H1 (cell line): ENCODE data around the gene NECAP2. TPM values are rescaled to one million over a fixed set of nuclear protein-coding genes. Genes with fewer than 3 reads are reported as not detected.

Experiments used
- CBX5 ChIP-seq: fragments of 300-800, 300-1000 bp; sonication (generic); IDR thresholded peaks from 2 replicates; pipeline ENCODE4 v1.7.1; 2016; ENCODE audit warnings: antibody characterized with exemption, low read length, low read depth
- CEBPB ChIP-seq: IDR thresholded peaks from 2 replicates; pipeline ENCODE4 v1.6.1; 2012; ENCODE audit warnings: low read depth, low read length
- EP300 ChIP-seq, 2 experiments: IDR thresholded peaks; 1 replicate in 1 of 2; 2 replicates in 1 of 2; pipeline ENCODE4 v1.6.1; 2011 to 2012; ENCODE audit warnings: low read depth in 2 of 2, low read length in 2 of 2, mild to moderate bottlenecking in 2 of 2, borderline replicate concordance in 1 of 2, inconsistent platforms in 1 of 2, moderate library complexity in 1 of 2
- FOSL1 ChIP-seq: IDR thresholded peaks from 2 replicates; pipeline ENCODE4 v1.6.1; 2011; ENCODE audit warnings: mild to moderate bottlenecking, low read depth, low read length, moderate library complexity; ENCODE audit not compliant: insufficient read depth
- GABPA ChIP-seq: IDR thresholded peaks from 2 replicates; pipeline ENCODE4 v1.6.1; 2011; ENCODE audit warnings: mild to moderate bottlenecking, low read length, moderate library complexity, borderline replicate concordance; ENCODE audit not compliant: insufficient read depth
- HDAC2 ChIP-seq, 2 experiments: fragments of 300-600 bp in 1 of 2; sonication (generic) in 1 of 2; IDR thresholded peaks; 2 replicates each; pipeline ENCODE4 v1.6.1; 2011 to 2012; ENCODE audit warnings: low read depth in 2 of 2, low read length in 2 of 2, mild to moderate bottlenecking in 2 of 2, moderate library complexity in 2 of 2, borderline replicate concordance in 1 of 2, inconsistent platforms in 1 of 2
- HDAC6 ChIP-seq: IDR thresholded peaks from one replicate; pipeline ENCODE4 v1.7.1; 2012; ENCODE audit warnings: low read depth, mild to moderate bottlenecking, inconsistent platforms, low read length, moderate library complexity
- JUN ChIP-seq: IDR thresholded peaks from 2 replicates; pipeline ENCODE4 v1.6.1; 2011; ENCODE audit warnings: low read depth, mild to moderate bottlenecking, improper control_type of control experiment, low read length
- KDM4A ChIP-seq: IDR thresholded peaks from one replicate; pipeline ENCODE4 v1.7.1; 2012; ENCODE audit warnings: low read depth, mild to moderate bottlenecking, moderate library complexity, low read length, inconsistent platforms; ENCODE audit not compliant: severe bottlenecking
- NANOG ChIP-seq: IDR thresholded peaks from 2 replicates; pipeline ENCODE4 v1.6.1; 2011; ENCODE audit warnings: low read length, low read depth, mild to moderate bottlenecking, inconsistent platforms; ENCODE audit not compliant: insufficient read depth, poor library complexity, severe bottlenecking
- PHF8 ChIP-seq: fragments of 200-600 bp; sonication (generic); conservative IDR thresholded peaks from 2 replicates; pipeline ENCODE4 v1.7.1; 2012; ENCODE audit warnings: low read depth, mild to moderate bottlenecking, inconsistent platforms, low read length, moderate library complexity
- POLR2A ChIP-seq, 2 experiments: IDR thresholded peaks; 1 replicate in 1 of 2; 2 replicates in 1 of 2; pipeline ENCODE4 v1.6.1; 2011; ENCODE audit warnings: low read depth in 2 of 2, low read length in 2 of 2, mild to moderate bottlenecking in 2 of 2; ENCODE audit errors: control extremely low read depth in 1 of 2
- POLR2AphosphoS5 ChIP-seq: IDR thresholded peaks from 2 replicates; pipeline ENCODE4 v1.6.1; 2011; ENCODE audit warnings: low read depth, low read length
- POU5F1 ChIP-seq: IDR thresholded peaks from 2 replicates; pipeline ENCODE4 v1.6.1; 2011; ENCODE audit warnings: low read depth, mild to moderate bottlenecking, low read length, moderate library complexity
- RFX5 ChIP-seq: IDR thresholded peaks from 2 replicates; pipeline ENCODE4 v1.6.1; 2011; ENCODE audit warnings: low read depth, low read length, improper control_type of control experiment, borderline replicate concordance
- RXRA ChIP-seq: IDR thresholded peaks from 2 replicates; pipeline ENCODE4 v1.6.1; 2011; ENCODE audit warnings: low read depth, mild to moderate bottlenecking, low read length, moderate library complexity; ENCODE audit not compliant: insufficient read depth
- SAP30 ChIP-seq: fragments of 300-600 bp; sonication (generic); IDR thresholded peaks from 2 replicates; pipeline ENCODE4 v1.7.1; 2012; ENCODE audit warnings: low read length, moderate library complexity, mild to moderate bottlenecking, inconsistent platforms; ENCODE audit not compliant: insufficient read depth, insufficient replicate concordance
- SIN3A ChIP-seq, 2 experiments: IDR thresholded peaks in 1 of 2; conservative IDR thresholded peaks in 1 of 2; 2 replicates each; pipeline ENCODE4 v1.6.1; 2011 to 2012; ENCODE audit warnings: low read length in 2 of 2, improper control_type of control experiment in 1 of 2, low read depth in 1 of 2, mild to moderate bottlenecking in 1 of 2
- SIX5 ChIP-seq: IDR thresholded peaks from 2 replicates; pipeline ENCODE4 v1.6.1; 2011; ENCODE audit warnings: mild to moderate bottlenecking, low read depth, low read length
- SP2 ChIP-seq: IDR thresholded peaks from 2 replicates; pipeline ENCODE4 v1.6.1; 2012; ENCODE audit warnings: mild to moderate bottlenecking, low read length, inconsistent platforms
- SUZ12 ChIP-seq: fragments of 200-600 bp; sonication (generic); IDR thresholded peaks from 2 replicates; pipeline ENCODE4 v1.6.1; 2012; ENCODE audit warnings: mild to moderate bottlenecking, inconsistent platforms, low read length, moderate library complexity, mixed read lengths
- TAF7 ChIP-seq: optimal IDR thresholded peaks from 2 replicates; pipeline ENCODE3; 2011; ENCODE audit warnings: low read depth, mild to moderate bottlenecking, inconsistent platforms, low read length, moderate library complexity, borderline replicate concordance
- TEAD4 ChIP-seq: IDR thresholded peaks from 2 replicates; pipeline ENCODE4 v1.6.1; 2012; ENCODE audit warnings: low read depth, low read length, inconsistent platforms, mixed read lengths
- YY1 ChIP-seq: IDR thresholded peaks from 2 replicates; pipeline ENCODE4 v1.6.1; 2011; ENCODE audit warnings: low read depth, mild to moderate bottlenecking, low read length
- polyA plus RNA-seq, 7 experiments: library from polyadenylated mRNA; depleted of rRNA in 3 of 7; stranded (reverse) in 5 of 7; unstranded in 2 of 7; fragments of >200 nt in 5 of 7; fragments of 200-250 nt in 2 of 7; gene quantifications; 1 replicate in 5 of 7; 2 replicates in 1 of 7; 4 replicates in 1 of 7; pipeline versions ENCODE4 v1.2.1 to v1.2.3, GENCODE V29; 2011 to 2013; ENCODE audit warnings: missing spikeins in 2 of 7, mixed read lengths in 2 of 7
- total RNA-seq: library from RNA; stranded (reverse); fragmentation: NEBNext Ultra II Directional; extraction: Animal tissue kit (Norgen Biotek cat#: 25700); gene quantifications from 2 replicates; pipeline ENCODE4 v1.2.1, GENCODE V29; 2021

Gene NECAP2
- total and polyA plus RNA-seq, 2 of the 8 experiments (the other 6 are each of a cell fraction or from before 2014, with no cell fraction given), result 24.4 to 29.7 TPM

- TF ChIP-seq EP300 (IDR thresholded peaks at IDR 0.05; ENCODE audit: borderline replicate concordance in 1 of 2, low read depth in 2 of 2, low read length in 2 of 2), result peak in 1 of 2 experiments; percentile 70; a peak in 1 of 3 replicates
- no peak for TF ChIP-seq SAP30
- TF ChIP-seq RXRA, result 0 out of 2 replicates have a peak, but pooled peaks have one; percentile 38
- peak; percentile 93 for TF ChIP-seq KDM4A
- peak; percentile 82 for TF ChIP-seq YY1
- peak in 1 of 2 experiments; percentile 82; a peak in 2 of 4 replicates for TF ChIP-seq SIN3A (conservative IDR thresholded peaks at IDR 0.05 in 1 of 2, IDR thresholded peaks at IDR 0.05 in 1 of 2; ENCODE audit: low read depth in 1 of 2, low read length in 2 of 2)
- no peak for TF ChIP-seq CEBPB
- TF ChIP-seq FOSL1, result no peak
- TF ChIP-seq CBX5, result no peak
- TF ChIP-seq POLR2AphosphoS5, result peak; percentile 95
- no peak for TF ChIP-seq RFX5
- peak; percentile 40 for TF ChIP-seq TAF7
- peak; percentile 37 for TF ChIP-seq NANOG
- TF ChIP-seq HDAC6, result peak; percentile 70
- TF ChIP-seq HDAC2 (IDR thresholded peaks at IDR 0.05; ENCODE audit: borderline replicate concordance in 1 of 2, low read depth in 2 of 2, low read length in 2 of 2), result no peak
- no peak for TF ChIP-seq TEAD4
- peak; percentile 87 for TF ChIP-seq GABPA
- TF ChIP-seq POLR2A (IDR thresholded peaks at IDR 0.05; ENCODE audit: control extremely low read depth in 1 of 2, low read depth in 2 of 2, low read length in 2 of 2), result peak; percentile 21 to 93
- TF ChIP-seq JUN, result no peak
- no peak for TF ChIP-seq SIX5
- TF ChIP-seq SP2, result peak; percentile 86
- no peak for TF ChIP-seq POU5F1
- no peak for TF ChIP-seq SUZ12
- peak; percentile 87 for TF ChIP-seq PHF8
Measured at GRCh38 chr1:16440470-16441281, at the start of gene NECAP2 (continued).
